ENCODE results near the gene LCN10. TPM values are rescaled to one million over a fixed set of nuclear protein-coding genes. Genes with fewer than 3 reads are reported as not detected.
A peak's percentile ranks its signal among the peaks of the same experiment; 100 is the strongest.

Gene LCN10
- total and polyA plus RNA-seq, 2 of the 13 experiments (the other 11 are each of a cell fraction or from before 2014, with no cell fraction given): 0.53 to 0.61 TPM

DNA sequence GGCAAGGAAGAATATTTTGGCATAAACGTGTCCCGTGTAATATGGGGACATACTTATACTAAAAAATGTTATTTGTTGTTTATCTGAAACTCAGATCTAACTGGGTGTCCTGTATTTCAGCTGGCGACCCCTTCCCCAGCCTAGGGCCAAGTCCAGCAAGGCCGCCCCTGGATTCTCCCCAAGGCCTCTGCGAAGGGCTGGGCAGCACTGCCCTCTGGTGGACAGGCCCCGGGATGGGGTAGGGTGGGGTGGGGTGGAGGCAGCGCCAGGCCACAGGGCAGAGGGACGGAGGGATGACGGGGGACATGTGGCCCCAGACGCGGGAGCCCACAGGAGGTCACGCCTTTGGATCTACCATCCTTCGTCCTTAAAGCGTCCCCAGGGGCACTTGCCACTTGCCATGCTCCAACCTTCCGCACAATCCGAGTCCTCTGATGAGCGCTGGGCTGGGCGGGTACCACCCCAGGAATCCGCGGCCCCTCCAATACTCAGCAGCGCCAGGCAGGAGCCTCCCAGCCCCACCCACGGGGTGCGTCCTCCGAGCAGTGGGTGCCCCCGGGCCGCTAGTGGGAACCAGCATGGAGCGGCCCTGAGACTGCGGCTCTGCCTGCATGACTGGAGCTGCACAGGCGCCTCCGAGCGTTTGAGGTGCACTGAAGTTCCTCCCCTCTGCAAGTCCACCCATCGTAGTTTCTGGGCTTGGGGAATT lies 48.4 kb downstream of the LCN10 start:
- no TSS peak for BruUV-seq (replicated peaks)
- CTCF ChIA-PET (ENCODE audit: low intra/inter-chr PET ratio, low total read pairs): interaction anchor here (0.9 to 1.0 kb wide), 3 partner anchors 21 to 206 kb away, joined by 3 to 4 read pairs (median 3); no protein-coding TSS in a partner anchor
- TF ChIP-seq MTF2 (CRISPR knock-in tag; IDR thresholded peaks at IDR 0.05; ENCODE audit: borderline replicate concordance) (0 out of 2 replicates have a peak, but pooled peaks have one; percentile 2), ELF4 (CRISPR knock-in tag; IDR thresholded peaks at IDR 0.05; ENCODE audit: borderline replicate concordance) (no peak), SATB2 (CRISPR knock-in tag; IDR thresholded peaks at IDR 0.05) (no peak), ZBTB7A (CRISPR knock-in tag; IDR thresholded peaks at IDR 0.05) (no peak), ELF3 (CRISPR knock-in tag; IDR thresholded peaks at IDR 0.05) (no peak), HDAC2 (CRISPR knock-in tag; IDR thresholded peaks at IDR 0.05) (no peak), ZNF441 (CRISPR knock-in tag; IDR thresholded peaks at IDR 0.05; ENCODE audit: borderline replicate concordance) (no peak), MAF1 (CRISPR knock-in tag; IDR thresholded peaks at IDR 0.05; ENCODE audit: borderline replicate concordance) (no peak), ZNF773 (CRISPR knock-in tag; IDR thresholded peaks at IDR 0.05; ENCODE audit: borderline replicate concordance) (no peak), CBFB (CRISPR knock-in tag; IDR thresholded peaks at IDR 0.05) (no peak), XRCC5 (optimal IDR thresholded peaks at IDR 0.05; ENCODE audit: low read length) (peak; percentile 16), ZIK1 (CRISPR knock-in tag; IDR thresholded peaks at IDR 0.05; ENCODE audit: borderline replicate concordance, low read depth) (no peak)
- TF ChIP-seq, protein P1, sequence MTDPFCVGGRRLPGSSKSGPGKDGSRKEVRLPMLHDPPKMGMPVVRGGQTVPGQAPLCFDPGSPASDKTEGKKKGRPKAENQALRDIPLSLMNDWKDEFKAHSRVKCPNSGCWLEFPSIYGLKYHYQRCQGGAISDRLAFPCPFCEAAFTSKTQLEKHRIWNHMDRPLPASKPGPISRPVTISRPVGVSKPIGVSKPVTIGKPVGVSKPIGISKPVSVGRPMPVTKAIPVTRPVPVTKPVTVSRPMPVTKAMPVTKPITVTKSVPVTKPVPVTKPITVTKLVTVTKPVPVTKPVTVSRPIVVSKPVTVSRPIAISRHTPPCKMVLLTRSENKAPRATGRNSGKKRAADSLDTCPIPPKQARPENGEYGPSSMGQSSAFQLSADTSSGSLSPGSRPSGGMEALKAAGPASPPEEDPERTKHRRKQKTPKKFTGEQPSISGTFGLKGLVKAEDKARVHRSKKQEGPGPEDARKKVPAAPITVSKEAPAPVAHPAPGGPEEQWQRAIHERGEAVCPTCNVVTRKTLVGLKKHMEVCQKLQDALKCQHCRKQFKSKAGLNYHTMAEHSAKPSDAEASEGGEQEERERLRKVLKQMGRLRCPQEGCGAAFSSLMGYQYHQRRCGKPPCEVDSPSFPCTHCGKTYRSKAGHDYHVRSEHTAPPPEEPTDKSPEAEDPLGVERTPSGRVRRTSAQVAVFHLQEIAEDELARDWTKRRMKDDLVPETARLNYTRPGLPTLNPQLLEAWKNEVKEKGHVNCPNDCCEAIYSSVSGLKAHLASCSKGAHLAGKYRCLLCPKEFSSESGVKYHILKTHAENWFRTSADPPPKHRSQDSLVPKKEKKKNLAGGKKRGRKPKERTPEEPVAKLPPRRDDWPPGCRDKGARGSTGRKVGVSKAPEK (CRISPR knock-in tag; IDR thresholded peaks at IDR 0.05; ENCODE audit: borderline replicate concordance): no peak
- TF ChIP-seq, protein P2, sequence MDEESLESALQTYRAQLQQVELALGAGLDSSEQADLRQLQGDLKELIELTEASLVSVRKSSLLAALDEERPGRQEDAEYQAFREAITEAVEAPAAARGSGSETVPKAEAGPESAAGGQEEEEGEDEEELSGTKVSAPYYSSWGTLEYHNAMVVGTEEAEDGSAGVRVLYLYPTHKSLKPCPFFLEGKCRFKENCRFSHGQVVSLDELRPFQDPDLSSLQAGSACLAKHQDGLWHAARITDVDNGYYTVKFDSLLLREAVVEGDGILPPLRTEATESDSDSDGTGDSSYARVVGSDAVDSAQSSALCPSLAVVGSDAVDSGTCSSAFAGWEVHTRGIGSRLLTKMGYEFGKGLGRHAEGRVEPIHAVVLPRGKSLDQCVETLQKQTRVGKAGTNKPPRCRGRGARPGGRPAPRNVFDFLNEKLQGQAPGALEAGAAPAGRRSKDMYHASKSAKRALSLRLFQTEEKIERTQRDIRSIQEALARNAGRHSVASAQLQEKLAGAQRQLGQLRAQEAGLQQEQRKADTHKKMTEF (CRISPR knock-in tag; IDR thresholded peaks at IDR 0.05): 0 out of 2 replicates have a peak, but pooled peaks have one; percentile 32
- TF ChIP-seq, protein P3, sequence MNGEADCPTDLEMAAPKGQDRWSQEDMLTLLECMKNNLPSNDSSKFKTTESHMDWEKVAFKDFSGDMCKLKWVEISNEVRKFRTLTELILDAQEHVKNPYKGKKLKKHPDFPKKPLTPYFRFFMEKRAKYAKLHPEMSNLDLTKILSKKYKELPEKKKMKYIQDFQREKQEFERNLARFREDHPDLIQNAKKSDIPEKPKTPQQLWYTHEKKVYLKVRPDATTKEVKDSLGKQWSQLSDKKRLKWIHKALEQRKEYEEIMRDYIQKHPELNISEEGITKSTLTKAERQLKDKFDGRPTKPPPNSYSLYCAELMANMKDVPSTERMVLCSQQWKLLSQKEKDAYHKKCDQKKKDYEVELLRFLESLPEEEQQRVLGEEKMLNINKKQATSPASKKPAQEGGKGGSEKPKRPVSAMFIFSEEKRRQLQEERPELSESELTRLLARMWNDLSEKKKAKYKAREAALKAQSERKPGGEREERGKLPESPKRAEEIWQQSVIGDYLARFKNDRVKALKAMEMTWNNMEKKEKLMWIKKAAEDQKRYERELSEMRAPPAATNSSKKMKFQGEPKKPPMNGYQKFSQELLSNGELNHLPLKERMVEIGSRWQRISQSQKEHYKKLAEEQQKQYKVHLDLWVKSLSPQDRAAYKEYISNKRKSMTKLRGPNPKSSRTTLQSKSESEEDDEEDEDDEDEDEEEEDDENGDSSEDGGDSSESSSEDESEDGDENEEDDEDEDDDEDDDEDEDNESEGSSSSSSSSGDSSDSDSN (CRISPR knock-in tag; IDR thresholded peaks at IDR 0.05): peak; percentile 7; the same call in 1 of the 2 replicates
- TF ChIP-seq, protein P4, sequence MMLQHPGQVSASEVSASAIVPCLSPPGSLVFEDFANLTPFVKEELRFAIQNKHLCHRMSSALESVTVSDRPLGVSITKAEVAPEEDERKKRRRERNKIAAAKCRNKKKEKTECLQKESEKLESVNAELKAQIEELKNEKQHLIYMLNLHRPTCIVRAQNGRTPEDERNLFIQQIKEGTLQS (CRISPR knock-in tag; IDR thresholded peaks at IDR 0.05): no peak

More for the DNA sequence above, 48.4 kb downstream of the LCN10 start:
- Histone ChIP-seq H3K79me2 (ENCODE audit: insufficient read depth, low read length) (no peaks in the 10 kb centered on the region), H3K9me3 (ENCODE audit: low read length) (no peaks in the 10 kb centered on the region), H3K4me1 (ENCODE audit: insufficient read depth, low read length) (peaks cover 77% of the 10 kb centered on the region), H4K20me1 (ENCODE audit: insufficient read depth, low read length) (no peaks in the 10 kb centered on the region), H3K27me3 (ENCODE audit: control insufficient read depth in 1 of 2, insufficient read depth in 2 of 2, low read length in 2 of 2) (peaks cover 18 to 51% of the 10 kb centered on the region in 2 experiments; a peak in 4 of 5 replicates), H2AFZ (ENCODE audit: low read length) (no peak overlapping the region), H3K4me2 (ENCODE audit: low read depth, low read length) (peak overlapping the region; percentile 62), H3K36me3 (replicated peaks in 1 of 2; ENCODE audit: control insufficient read depth in 1 of 2, insufficient read depth in 2 of 2, low read length in 2 of 2) (no peaks in the 10 kb centered on the region), H3K27ac (ENCODE audit: extremely low read length, insufficient read depth, low read length) (no peak overlapping the region), H3K4me3 (replicated peaks in 1 of 3; ENCODE audit: insufficient read depth in 1 of 3, low read depth in 2 of 3, low read length in 3 of 3) (peak overlapping the region in 1 of 3 experiments; percentile 32; a peak in 1 of 6 replicates), H3K9ac (ENCODE audit: insufficient read depth, low read depth, low read length) (no peak overlapping the region)
- 12% methylated on average over 9 of the region's 32 CpGs for WGBS (ENCODE audit: low lambda C conversion rate)
- POLR2A ChIA-PET: interaction anchor here (1.0 to 1.1 kb wide), 3 partner anchors 22 to 34 kb away, joined by 4 to 9 read pairs (median 8); no protein-coding TSS in a partner anchor
- in situ Hi-C loops (cut with HindIII; ENCODE audit: extremely low pct_ligation_motif_present, low pct_unique_long_range_greater_than_20kb): no loop called here
- DNase-seq (ENCODE audit: low spot score) (peak; percentile 33), FAIRE-seq (no peak), ATAC-seq (peak; percentile 68)
- intact Hi-C loops (cut with micrococcal nuclease; ENCODE audit: unreplicated experiment): loop anchor here (5.0 kb wide), 1 partner anchor 47 kb away; no protein-coding TSS in a partner anchor
